Activated gamma-delta T cell treated with anti-CD3 and anti-CD28 coated beads, Interleukin-2, amount 50 U/mL, for 16 hours (primary cell): ENCODE data around the gene PPP6R3.

Source experiments
- DNase-seq: peaks from one replicate; pipeline ENCODE4 v3.0.0-alpha.2; 2020; ENCODE audit warnings: low read depth

PPP6R3 gene

DNA sequence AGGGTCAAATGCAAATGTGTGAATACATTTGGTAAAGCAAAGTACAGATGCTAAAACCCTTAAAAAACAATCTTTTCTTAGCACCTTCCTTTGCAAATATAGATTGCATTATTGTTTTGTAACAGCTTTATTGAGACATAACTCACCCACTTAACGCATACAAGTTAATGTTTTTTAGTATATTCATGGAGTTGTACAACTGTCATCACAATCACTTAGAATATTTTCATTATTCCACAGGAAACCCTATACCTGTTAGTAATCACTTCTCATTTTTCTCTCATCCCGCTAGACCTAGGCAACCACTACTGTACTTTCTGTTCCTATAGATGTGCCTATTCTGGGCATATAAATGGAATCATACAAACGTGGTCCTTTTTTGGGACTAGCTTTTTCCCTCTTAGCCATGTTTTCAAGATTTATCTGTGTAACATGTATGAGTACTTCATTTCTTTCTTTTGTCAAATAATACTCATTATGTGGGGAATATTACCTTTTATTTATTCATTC is 34.7 kb downstream of the PPP6R3 start:
- no peak for DNase-seq

- no peak for DNase-seq
Observed at GRCh38 chr11:68495872-68496271, 35.3 kb downstream of the PPP6R3 start.

DNA sequence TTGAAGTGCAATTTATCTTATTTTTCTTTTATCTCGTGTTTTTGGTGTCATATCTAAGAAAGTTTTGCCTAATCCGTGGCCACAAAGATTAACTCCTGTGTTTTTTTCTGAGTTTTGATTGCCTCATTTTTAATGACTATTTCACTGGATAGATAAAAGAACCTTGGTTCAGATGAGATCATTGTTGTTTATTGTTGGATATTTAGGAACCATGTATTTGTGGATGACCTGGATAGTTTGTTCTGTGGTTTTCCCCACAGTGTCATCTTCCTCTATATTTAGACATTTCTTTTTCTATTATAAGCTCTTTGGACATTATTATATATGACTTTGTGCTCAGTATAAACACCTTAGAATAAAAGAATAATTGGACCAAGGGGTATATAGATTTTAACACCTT is 37.2 kb downstream of the PPP6R3 start:
- no peak for DNase-seq

DNA sequence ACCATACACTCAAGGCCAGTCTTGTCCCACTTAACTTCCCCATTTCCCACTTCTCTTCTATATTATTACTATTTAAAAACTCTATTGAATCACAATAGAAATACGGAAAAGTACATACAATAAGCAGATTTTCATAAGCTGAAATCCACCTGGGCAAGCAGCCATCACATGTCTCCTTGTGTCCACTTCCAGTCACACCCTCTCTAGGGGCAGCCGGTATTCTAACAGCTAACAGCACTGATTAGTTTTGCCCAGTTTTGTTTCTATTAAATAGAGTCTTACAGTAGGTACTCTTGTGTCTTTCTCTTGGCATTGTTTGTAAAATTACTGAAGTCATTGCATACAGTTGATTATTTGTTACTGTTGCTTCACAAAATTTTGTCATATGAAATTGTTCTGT is 37.8 kb downstream of the PPP6R3 start:
- DNase-seq = no peak

GRCh38 chr11:68498903-68499883 is 38.6 kb downstream of the PPP6R3 start:
- DNase-seq = no peak

DNA sequence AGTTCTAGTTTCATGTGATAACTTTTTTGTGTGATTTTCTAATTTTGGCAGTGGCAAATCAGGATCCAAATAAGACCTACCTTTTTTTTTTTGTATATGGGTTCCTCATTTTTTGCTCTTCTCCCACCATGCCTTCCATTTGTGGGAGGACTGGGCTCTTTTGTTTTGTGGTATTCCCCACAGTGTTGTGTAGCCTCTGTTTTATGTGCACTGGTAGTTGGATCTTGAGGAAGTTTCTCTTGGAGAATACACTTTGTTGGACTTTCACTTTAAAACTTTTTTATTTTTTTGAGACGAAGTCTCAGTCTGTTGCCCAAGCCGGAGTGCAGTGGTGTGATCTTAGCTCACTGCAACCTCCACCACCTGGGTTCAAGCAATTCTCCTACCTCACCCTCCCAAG is 39.7 kb downstream of the PPP6R3 start:
- no peak for DNase-seq

GRCh38 chr11:68501813-68502212 is 41.3 kb downstream of the PPP6R3 start:
- DNase-seq = no peak

- DNase-seq = no peak
Observed at GRCh38 chr11:68503251-68503687, 42.7 kb downstream of the PPP6R3 start.

GRCh38 chr11:68503792-68504191 is 43.2 kb downstream of the PPP6R3 start:
- no peak for DNase-seq

GRCh38 chr11:68504432-68505066 is 44.0 kb downstream of the PPP6R3 start:
- DNase-seq = no peak

DNA sequence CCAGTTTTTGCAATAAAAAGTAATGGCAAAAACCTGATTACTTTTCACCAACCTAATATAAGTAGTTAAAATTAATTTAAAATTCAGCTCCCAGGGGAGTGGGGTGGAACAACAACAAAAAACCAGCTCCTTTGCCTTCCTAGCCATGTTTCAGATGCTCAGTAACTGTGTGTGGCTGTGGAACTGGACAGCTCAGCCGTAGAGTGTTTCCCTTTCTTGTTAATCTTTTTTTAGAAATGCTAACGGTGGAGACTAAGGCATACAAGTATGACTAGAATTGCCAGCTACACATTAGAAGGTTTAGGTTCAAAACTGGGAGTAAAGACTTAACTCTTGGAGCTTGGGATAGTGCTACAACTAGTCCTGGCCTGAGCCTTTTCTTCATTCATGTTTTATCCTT is 45.0 kb downstream of the PPP6R3 start:
- no peak for DNase-seq

DNA sequence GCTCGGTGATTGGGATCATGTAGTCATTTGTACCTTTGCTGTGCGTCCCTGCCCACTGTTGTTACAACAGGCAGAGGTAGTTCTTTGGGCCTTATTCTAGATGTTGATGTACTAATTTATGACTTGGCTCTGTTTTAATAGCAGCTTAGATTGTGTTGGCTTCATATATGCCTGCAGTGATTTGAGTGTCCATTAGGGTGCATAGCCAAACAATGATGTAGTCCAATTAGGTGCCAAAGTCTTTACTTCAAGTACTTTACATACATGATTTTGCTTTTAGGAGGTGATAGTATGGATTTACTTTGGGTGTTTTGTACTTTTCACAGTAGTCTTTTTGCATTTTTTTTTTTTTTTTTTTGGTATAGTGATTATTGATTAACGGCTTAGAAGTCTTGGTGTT is 46.4 kb downstream of the PPP6R3 start:
- DNase-seq = no peak

GRCh38 chr11:68508425-68508824 is 47.9 kb downstream of the PPP6R3 start:
- no peak for DNase-seq

- DNase-seq = no peak
Observed at GRCh38 chr11:68509066-68509465, 48.5 kb downstream of the PPP6R3 start.

GRCh38 chr11:68513930-68514487 is 53.5 kb downstream of the PPP6R3 start:
- DNase-seq = no peak

DNA sequence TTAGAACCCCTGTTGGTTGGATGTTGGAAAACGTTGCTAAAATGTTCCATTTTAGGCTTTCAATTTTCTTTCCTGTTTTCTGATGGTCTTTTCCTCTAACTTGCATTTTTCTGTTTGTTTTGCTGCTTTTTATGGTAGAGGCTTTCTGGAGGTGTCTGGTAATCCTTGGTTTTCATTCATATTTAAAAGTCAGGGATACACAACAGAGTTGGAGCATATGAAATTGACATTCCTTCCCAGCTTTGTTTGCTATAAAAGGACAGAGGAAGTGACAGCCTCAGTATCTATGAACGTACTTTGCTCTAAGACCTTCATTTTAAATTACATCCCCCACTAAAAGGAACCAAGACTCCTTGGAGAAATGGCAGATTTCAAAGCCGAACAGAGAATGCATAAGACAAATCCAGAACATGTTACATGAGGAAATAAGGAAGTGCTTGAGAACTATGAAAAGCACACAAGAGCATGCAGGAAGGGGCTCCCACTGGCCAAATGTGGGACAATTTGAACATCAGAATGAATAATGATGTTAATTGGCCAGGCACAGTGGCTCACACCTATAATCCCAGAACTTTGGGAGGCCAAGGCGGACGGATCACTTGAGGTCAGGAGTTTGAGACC is 56.7 kb downstream of the PPP6R3 start:
- no peak for DNase-seq

DNA sequence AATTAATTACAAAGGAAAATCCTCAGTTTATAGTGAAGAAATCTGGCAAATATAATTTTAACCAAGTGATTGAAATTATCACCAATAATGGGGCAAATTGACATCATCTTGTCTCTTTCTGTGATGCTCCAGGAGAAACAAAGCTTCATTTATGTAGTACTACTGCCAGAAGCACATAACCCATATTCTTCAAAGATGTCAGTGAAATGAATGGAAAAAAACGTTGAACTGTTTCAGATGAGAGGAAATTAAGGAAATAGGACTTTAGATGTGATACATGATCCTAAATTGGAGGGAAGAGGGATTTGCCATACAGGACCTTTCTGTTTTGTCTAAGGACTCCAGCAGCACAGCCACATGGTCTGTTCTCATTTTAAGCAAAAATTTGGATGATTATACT is 57.6 kb downstream of the PPP6R3 start:
- no peak for DNase-seq

- no peak for DNase-seq
Observed at GRCh38 chr11:68521969-68522652, 61.6 kb downstream of the PPP6R3 start.

- no peak for DNase-seq
Observed at GRCh38 chr11:68523033-68523432, 62.5 kb downstream of the PPP6R3 start.

- DNase-seq = no peak
Observed at GRCh38 chr11:68523743-68524142, 63.2 kb downstream of the PPP6R3 start.

- DNase-seq = no peak
Observed at GRCh38 chr11:68524213-68524612, 63.7 kb downstream of the PPP6R3 start.

DNA sequence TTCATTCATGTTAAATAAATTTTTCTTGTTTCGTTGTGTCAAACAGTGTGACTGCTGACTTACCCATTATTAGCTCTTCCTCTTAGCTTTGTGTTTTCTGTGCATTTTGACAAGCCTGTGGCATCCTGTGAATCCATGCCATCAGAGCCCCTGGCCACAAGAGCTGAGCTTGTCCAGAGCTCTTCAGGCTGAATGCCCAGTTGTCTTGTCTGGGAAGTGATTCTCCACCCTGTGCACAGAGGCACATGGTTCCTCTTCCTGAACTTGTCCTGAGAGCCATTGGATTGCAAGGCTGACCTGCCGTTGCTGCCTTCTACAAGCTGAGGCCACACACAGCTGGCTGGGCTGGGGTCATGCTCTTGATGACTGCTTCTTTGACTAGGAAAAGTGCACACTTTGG is 64.1 kb downstream of the PPP6R3 start:
- no peak for DNase-seq
